Measurements from ENCODE around the gene CRACR2B.
A peak's percentile ranks its signal among the peaks of the same experiment; 100 is the strongest.

Gene CRACR2B

GRCh38 chr11:811446-812245, 16.1 kb upstream of the CRACR2B start:
- DNase-seq (ENCODE audit: low read depth): no peak

DNA sequence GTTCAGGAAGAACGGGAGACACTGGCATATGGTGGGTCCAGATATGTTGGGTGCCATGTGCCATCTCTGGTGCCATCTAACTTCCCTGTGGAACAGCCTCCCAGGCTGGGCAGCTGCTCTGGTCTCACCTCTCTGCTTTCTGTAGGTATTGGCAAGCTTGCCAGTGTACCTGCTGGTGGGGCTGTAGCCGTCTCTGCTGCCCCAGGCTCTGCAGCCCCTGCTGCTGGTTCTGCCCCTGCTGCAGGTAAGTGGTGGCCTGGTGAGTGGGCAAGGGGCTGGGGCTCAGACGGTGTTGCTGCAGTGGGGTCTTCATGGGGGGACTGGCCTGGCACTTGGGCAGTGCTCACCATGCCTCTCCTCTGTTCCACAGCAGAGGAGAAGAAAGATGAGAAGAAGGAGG, 15.3 kb upstream of the CRACR2B start:
- no peak for DNase-seq (ENCODE audit: low read depth)

DNA sequence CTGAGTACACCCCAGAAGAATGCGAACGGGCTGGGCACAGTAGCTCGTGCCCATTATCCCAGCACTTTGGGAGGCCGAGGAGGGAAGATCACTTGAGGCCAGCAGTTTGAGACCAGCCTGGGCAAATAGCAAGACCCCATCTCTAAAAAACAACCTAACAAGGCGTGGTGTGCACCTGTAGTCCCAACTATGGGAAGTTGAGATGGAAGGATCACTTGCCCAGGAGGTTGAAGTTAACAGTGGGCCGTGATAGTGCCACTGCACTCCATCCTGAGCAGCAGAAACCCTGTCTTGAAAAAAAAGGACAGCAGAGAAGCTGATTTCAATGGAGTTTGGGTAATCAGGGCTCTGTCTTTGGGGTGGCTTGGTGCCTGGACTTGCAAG, 14.7 kb upstream of the CRACR2B start:
- DNase-seq (ENCODE audit: low read depth): no peak

GRCh38 chr11:813456-814096, 14.1 kb upstream of the CRACR2B start:
- no peak for DNase-seq (ENCODE audit: low read depth)

DNA sequence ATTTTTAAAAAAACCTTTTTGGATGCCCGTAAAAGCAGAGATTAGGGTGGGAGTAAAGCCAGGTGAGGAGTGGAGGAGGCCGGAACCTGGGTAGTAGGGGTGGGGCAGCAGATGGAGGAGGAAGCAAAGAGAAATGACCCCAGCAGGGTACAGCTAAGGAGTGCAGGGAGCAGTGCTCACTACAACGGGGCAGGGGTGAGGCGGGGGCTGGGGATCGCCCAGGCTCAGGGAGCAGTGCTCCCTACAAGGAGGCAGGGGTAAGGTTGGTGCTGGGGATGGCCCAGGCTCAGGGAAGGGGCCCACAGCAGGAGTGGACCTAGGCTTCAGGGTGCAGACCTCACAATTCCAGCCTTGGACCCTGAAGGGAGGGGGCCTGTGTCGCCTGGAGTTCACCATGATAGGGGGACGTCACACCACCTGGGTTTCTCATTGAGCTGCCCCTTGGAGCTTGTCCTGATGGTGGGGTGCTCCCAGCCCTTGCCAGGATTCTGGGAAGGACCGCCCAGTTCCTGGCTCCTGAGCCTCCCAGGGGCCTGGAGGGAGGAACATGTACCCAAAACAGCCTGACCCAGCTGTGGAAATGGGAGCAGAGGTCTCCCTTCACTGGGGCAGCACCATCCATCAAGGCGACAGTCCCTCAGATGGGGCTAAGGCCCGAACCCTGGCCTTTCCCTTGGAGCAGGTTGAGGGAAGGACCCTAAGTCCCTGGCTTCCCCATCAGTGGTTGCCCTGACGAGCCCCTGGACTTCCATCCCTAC, 11.9 kb upstream of the CRACR2B start:
- no peak for DNase-seq (ENCODE audit: low read depth)

GRCh38 chr11:816433-816779, 11.3 kb upstream of the CRACR2B start:
- no peak for DNase-seq (ENCODE audit: low read depth)

- DNase-seq (ENCODE audit: low read depth): no peak
These were observed 9.2 kb upstream of the CRACR2B start, which contains the start of gene PNPLA2 for GRCh38 chr11:818396-819128. Gene PNPLA2 (plus strand): TSS chr11:818914. CDS start chr11:819719, 805 bp downstream.

DNA sequence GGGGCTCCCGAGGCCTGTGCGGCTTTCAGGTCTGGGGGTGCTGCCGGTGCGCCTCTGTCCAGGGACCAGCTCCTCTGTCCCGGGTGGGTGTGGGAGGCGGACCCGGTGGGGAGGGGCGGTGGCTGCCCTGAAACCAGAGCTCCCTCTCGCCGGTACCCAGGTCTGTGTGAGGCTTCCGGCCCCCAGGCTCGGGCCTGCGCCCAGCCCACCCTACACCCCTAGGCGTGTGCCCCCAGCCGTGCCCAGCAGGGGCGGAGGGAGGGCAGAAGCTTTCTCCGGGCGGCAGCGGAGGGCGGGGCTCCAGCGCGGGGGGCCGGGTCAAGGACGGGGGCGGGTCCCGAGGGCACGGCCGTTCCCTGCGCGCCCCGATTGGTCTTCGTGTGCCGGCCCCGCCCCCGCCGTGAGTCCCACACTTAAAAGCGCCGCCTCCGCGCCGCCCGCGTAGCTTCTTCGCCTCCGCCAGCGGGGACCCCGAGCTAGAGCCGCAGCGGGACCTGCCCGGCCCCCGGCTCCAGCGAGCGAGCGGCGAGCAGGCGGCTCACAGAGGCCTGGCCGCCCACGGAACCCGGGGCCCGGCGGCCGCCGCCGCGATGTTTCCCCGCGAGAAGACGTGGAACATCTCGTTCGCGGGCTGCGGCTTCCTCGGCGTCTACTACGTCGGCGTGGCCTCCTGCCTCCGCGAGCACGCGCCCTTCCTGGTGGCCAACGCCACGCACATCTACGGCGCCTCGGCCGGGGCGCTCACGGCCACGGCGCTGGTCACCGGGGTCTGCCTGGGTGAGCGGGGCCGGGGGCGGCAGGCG, 8.4 kb upstream of the CRACR2B start:
- DNase-seq (ENCODE audit: low read depth): peak; percentile 88

- DNase-seq (ENCODE audit: low read depth): peak; percentile 90
These were observed 7.6 kb upstream of the CRACR2B start for GRCh38 chr11:819943-820649.

DNA sequence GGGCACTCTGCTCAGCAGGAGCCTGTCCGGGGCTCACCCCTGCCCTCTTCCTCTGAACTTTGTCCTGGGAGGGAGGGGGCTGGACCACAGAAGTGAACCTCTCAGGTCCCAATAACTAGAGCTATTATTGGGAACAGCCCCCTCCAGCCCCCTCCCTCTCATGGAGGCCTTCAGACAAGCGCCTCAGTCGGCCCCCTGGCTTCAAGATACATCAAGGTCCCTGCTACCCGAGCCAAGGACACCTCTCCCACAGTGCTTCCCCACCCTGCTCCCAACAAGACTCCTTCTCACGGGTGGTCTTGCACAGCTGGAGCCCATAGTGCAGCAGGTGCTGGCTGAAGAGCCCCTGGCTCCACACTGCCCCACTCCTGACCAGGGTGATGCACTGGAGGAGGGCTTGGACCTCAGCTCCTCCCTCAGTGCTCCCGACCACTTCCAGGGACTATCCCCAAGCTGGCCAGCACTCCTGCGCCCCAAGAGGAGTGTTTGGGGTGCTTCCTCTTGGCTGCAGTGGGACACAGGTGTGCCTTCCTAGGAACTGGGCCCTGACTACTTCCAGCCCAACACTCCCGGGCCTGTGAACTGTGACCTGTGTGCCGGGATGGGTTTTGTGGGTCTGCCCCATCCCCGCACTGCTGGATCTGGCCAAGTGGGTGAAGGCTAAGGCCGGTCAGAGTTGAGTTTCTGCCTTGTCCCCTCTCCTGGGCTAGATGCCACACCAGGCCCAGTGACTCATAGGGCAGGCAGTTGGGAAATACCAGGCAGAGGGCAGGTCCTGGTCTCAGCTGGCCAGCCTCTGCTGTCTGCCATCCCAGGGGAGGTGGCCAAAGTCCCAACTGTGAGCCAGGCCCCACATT, 6.8 kb upstream of the CRACR2B start:
- no peak for DNase-seq (ENCODE audit: low read depth)

DNA sequence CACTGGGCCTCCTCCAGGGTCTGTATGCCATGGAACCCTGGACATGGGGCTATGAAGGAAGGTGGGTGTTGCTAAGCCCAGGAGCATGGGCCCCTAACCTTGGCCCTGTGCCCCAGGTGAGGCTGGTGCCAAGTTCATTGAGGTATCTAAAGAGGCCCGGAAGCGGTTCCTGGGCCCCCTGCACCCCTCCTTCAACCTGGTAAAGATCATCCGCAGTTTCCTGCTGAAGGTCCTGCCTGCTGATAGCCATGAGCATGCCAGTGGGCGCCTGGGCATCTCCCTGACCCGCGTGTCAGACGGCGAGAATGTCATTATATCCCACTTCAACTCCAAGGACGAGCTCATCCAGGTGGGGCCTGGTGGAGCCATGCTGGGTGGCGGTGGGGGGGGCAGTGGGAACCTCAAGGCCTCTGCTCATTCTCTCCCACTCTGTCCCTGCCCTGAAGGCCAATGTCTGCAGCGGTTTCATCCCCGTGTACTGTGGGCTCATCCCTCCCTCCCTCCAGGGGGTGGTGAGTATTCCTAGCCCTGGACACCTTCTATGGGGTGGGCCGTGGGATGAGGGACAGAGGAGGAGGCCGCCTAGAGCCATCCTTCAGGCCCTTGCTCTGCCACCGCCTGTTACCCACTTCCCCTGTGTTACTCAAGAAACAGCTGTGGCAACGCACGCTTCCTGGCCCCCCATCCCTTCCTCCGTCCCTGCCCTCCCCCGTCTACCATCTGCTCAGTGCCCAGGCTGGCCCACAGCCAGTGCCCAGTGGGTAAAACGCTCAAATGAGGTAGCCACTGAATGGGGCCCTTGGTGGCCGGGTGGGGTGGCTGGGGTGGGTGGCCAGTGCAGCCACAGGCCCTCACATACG, 6.0 kb upstream of the CRACR2B start:
- no peak for DNase-seq (ENCODE audit: low read depth)

DNA sequence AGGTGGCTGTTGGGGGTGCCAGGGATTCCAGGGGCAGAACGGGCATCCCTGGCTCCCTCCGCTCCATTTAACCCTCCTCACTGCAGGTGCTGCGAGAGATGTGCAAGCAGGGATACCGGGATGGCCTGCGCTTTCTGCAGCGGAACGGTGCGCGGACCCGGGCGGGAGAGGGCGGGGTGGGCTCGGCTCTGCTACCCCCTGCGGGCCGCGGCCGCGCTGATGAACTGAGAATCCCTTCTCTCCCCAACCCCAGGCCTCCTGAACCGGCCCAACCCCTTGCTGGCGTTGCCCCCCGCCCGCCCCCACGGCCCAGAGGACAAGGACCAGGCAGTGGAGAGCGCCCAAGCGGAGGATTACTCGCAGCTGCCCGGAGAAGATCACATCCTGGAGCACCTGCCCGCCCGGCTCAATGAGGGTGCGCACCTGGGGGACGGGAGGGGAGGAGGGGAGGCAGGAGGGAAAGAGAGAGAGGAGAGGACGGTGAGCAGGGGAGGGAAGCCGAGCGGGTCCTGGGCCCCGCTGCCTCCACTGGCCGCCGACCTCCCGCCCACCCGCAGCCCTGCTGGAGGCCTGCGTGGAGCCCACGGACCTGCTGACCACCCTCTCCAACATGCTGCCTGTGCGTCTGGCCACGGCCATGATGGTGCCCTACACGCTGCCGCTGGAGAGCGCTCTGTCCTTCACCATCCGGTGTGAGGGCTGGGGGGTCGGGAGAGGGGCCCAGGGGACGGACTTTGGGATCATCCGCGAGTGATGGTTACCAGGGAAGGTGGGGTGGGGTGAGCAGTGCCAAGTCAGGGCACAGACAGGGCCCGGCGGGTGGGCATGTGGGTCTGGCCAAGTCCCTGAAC, 4.1 kb upstream of the CRACR2B start:
- DNase-seq (ENCODE audit: low read depth): no peak

- no peak for DNase-seq (ENCODE audit: low read depth)
These were observed 3.3 kb upstream of the CRACR2B start for GRCh38 chr11:824292-824880.

- DNase-seq (ENCODE audit: low read depth): no peak
These were observed 2.8 kb upstream of the CRACR2B start for GRCh38 chr11:824942-825341.

DNA sequence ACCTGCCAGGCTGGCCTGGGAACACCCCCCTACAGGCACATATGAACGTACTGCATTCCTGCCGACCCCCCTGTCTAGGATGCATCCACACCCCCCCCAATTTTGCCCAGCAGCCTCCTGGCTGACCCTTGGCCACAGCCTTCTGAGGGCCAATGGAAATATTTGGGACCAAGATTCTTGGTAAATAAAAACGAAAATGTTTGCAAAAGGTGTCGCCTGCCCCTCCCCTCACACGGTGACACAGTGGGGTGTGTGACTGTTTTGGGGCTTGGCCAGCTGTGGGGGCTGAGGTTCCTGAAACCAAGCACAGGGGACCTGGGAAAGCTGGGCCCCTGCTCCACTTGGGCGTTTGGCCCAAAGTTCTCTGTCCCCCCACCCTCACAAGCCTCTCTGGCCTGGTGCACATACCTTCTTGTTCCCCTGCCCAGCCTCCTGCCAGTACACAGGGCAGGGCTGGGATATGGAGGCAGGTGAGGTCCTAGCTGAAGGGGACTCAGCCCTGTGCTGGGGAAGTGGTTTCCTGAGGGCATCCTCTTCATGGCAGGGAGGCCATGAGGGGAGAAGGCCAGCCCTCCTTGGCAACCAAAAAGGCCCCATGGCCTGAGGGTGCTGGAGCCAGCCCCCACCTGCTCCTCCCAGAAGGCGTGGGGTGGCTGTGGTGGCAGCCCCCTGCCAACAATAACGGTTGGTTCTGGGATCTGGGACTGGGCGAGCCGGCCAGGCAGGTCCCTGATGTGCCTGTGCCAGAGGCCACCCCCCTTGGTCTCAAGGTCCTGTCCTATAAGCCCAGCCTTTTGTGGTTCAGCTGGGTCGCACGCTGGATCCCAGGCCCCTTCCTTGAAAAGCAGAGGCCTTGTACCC, 2.1 kb upstream of the CRACR2B start:
- DNase-seq (ENCODE audit: low read depth): no peak

DNA sequence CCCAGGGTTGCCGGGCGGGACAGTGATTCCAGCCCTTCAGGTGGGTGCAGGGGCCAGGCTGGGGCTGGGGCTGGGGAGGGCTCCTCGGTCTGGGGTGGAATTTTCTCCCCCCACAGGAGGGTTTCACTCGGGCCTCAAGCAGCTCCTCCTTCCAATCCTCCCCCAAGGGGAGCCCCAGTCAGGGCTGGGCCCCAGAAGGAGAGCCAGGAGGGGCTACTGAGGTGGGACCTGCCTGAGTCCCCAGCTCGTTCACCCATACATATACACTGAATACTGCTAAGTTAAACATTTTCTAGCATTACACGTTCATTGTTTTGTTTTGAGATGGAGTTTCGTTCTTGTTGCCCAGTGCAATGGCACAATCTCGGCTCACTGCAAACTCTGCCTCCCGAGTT, 1.5 kb upstream of the CRACR2B start:
- DNase-seq (ENCODE audit: low read depth): no peak

DNA sequence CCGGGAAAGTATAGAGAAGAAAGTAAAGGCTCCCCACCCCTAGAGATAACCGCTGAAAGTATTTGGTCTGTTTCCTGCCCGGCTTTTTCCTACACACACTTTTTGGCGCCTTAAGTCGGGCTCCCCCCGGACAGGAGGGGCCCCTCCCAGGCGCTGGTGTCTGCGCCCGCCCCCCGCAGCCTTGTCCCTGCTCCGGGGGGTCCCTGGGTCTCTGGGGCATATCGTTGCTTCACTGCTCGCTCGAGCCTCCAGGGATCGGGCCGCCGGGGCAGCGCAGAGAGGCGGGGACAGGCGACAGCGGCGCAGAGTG, 928 bp upstream of the CRACR2B start:
- no peak for DNase-seq (ENCODE audit: low read depth)

All from activated T-cell treated with anti-CD3 and anti-CD28 coated beads for 48 hours (primary cell).